CD14-positive monocyte (primary cell): ENCODE results near the gene TACC2. TPM values are rescaled to one million over a fixed set of nuclear protein-coding genes. Genes with fewer than 3 reads are reported as not detected.

ENCODE experiments used
- DNase-seq, 3 donors: peaks; one replicate each; pipeline ENCODE4 v3.0.0-alpha.2; 2011 to 2022
- H2AFZ ChIP-seq: 2 replicates; pipeline ENCODE4 v1.6.0; 2012; ENCODE audit warnings: mild to moderate bottlenecking, low read depth, low read length, inconsistent platforms; ENCODE audit not compliant: insufficient read depth, poor library complexity, severe bottlenecking
- H3K27ac ChIP-seq, 2 donors: 1 replicate in 1 of 2; 2 replicates in 1 of 2; pipeline ENCODE4 v1.5.1; 2012 to 2013; ENCODE audit warnings: low read length in 2 of 2, control low read depth in 1 of 2, inconsistent platforms in 1 of 2, low read depth in 1 of 2, mild to moderate bottlenecking in 1 of 2
- H3K27me3 ChIP-seq, 2 donors: one replicate each; pipeline versions ENCODE4 v1.6.0 to v1.6.1; 2011 to 2013; ENCODE audit warnings: low read length in 2 of 2; ENCODE audit not compliant: control insufficient read depth in 2 of 2, insufficient read depth in 2 of 2
- H3K36me3 ChIP-seq, 2 donors: replicated peaks in 1 of 2; 1 replicate in 1 of 2; 2 replicates in 1 of 2; pipeline versions ENCODE4 v1.5.1 to v1.6.1; 2012 to 2013; ENCODE audit warnings: low read length in 2 of 2, control low read depth in 1 of 2, inconsistent platforms in 1 of 2, mild to moderate bottlenecking in 1 of 2; ENCODE audit not compliant: insufficient read depth in 2 of 2, control insufficient read depth in 1 of 2
- H3K4me1 ChIP-seq, 2 donors: 1 replicate in 1 of 2; 2 replicates in 1 of 2; pipeline versions ENCODE4 v1.5.1 to v1.6.1; 2012 to 2013; ENCODE audit warnings: low read length in 2 of 2, control low read depth in 1 of 2, inconsistent platforms in 1 of 2, mild to moderate bottlenecking in 1 of 2, moderate library complexity in 1 of 2; ENCODE audit not compliant: insufficient read depth in 2 of 2, control insufficient read depth in 1 of 2
- H3K4me2 ChIP-seq: replicated peaks from 2 replicates; pipeline ENCODE3; 2012; ENCODE audit warnings: low read length, moderate library complexity, mild to moderate bottlenecking; ENCODE audit not compliant: poor library complexity, severe bottlenecking; ENCODE audit errors: extremely low read depth
- H3K4me3 ChIP-seq, 3 experiments: fragments of 200-600 bp in 1 of 3; sonication (generic) in 1 of 3; replicated peaks in 1 of 3; 1 replicate in 2 of 3; 2 replicates in 1 of 3; pipeline ENCODE4 v1.5.1; 2011 to 2013; ENCODE audit warnings: low read length in 3 of 3, mild to moderate bottlenecking in 3 of 3, control low read depth in 2 of 3, low read depth in 2 of 3, inconsistent platforms in 1 of 3, moderate library complexity in 1 of 3
- H3K79me2 ChIP-seq: 2 replicates; pipeline ENCODE4 v1.6.0; 2012; ENCODE audit warnings: mild to moderate bottlenecking, control low read depth, inconsistent platforms, low read length, moderate library complexity; ENCODE audit not compliant: insufficient read depth
- H3K9ac ChIP-seq: 2 replicates; pipeline ENCODE4 v1.6.0; 2017; ENCODE audit warnings: low read length, mild to moderate bottlenecking; ENCODE audit not compliant: insufficient read depth, poor library complexity, severe bottlenecking
- H3K9me3 ChIP-seq, 2 donors: replicated peaks in 1 of 2; 1 replicate in 1 of 2; 2 replicates in 1 of 2; pipeline versions ENCODE4 v1.5.1 to v1.6.1; 2012 to 2013; ENCODE audit warnings: low read length in 2 of 2, control low read depth in 1 of 2; ENCODE audit not compliant: control insufficient read depth in 1 of 2, insufficient read depth in 1 of 2
- H4K20me1 ChIP-seq: 2 replicates; pipeline ENCODE4 v1.6.0; 2012; ENCODE audit warnings: mild to moderate bottlenecking, low read length, control low read depth, moderate library complexity; ENCODE audit not compliant: insufficient read depth
- H3K27ac Mint-ChIP-seq, 7 donors: one replicate each; pipeline ENCODE4 v1.8.0; 2020; ENCODE audit warnings: mild to moderate bottlenecking in 7 of 7, mixed read lengths in 7 of 7, moderate library complexity in 6 of 7, inconsistent platforms in 2 of 7
- H3K27me3 Mint-ChIP-seq, 3 donors: one replicate each; pipeline ENCODE4 v1.8.0; 2021 to 2022; ENCODE audit warnings: low read depth in 3 of 3, mild to moderate bottlenecking in 3 of 3, mixed read lengths in 3 of 3, moderate library complexity in 3 of 3, inconsistent platforms in 1 of 3
- H3K36me3 Mint-ChIP-seq, 2 donors: one replicate each; pipeline ENCODE4 v1.8.0; 2020; ENCODE audit warnings: mixed read lengths in 2 of 2, inconsistent platforms in 1 of 2, mild to moderate bottlenecking in 1 of 2
- H3K4me1 Mint-ChIP-seq: one replicate; pipeline ENCODE4 v1.8.0; 2020; ENCODE audit warnings: mild to moderate bottlenecking, mixed read lengths
- H3K4me3 Mint-ChIP-seq, 2 donors: one replicate each; pipeline ENCODE4 v1.8.0; 2020; ENCODE audit warnings: mild to moderate bottlenecking in 2 of 2, mixed read lengths in 2 of 2, moderate library complexity in 1 of 2
- H3K9me3 Mint-ChIP-seq, 7 donors: one replicate each; pipeline ENCODE4 v1.8.0; 2020 to 2022; ENCODE audit warnings: mixed read lengths in 7 of 7, mild to moderate bottlenecking in 6 of 7, moderate library complexity in 6 of 7, inconsistent platforms in 2 of 7
- WGBS: methylation state at CpG from one replicate; pipeline ENCODE4 v1.1.5; 2013; ENCODE audit warnings: missing lambda C conversion rate; ENCODE audit not compliant: insufficient coverage; 5-methylcytosine and 5-hydroxymethylcytosine counted together
- intact Hi-C, 2 donors: fragments of 100-400 bp; cut with micrococcal nuclease; formaldehyde crosslinking; loops; one replicate each; pipeline versions ENCODE4 v1.15.0 to v1.15.1; 2023
- polyA plus RNA-seq, 3 donors: library from polyadenylated mRNA; depleted of rRNA in 1 of 3; unstranded in 2 of 3; stranded (reverse) in 1 of 3; fragments of 300-500 nt in 2 of 3; fragments of >200 nt in 1 of 3; fragmentation: Illumina TruSeq in 2 of 3; gene quantifications; 1 replicate in 2 of 3; 2 replicates in 1 of 3; pipeline ENCODE4 v1.2.3, GENCODE V29; 2012 to 2021
- TF ChIP-seq, protein P1 (sequence below): fragments of 200-600 bp; IDR thresholded peaks from one replicate; pipeline ENCODE4 v1.8.0; 2022; ENCODE audit warnings: antibody characterized with exemption, mild to moderate bottlenecking

The TACC2 gene
- polyA plus RNA-seq, 3 donors: 0.03 TPM; not detected in 2

- no peak for DNase-seq
- TF ChIP-seq, protein P1, sequence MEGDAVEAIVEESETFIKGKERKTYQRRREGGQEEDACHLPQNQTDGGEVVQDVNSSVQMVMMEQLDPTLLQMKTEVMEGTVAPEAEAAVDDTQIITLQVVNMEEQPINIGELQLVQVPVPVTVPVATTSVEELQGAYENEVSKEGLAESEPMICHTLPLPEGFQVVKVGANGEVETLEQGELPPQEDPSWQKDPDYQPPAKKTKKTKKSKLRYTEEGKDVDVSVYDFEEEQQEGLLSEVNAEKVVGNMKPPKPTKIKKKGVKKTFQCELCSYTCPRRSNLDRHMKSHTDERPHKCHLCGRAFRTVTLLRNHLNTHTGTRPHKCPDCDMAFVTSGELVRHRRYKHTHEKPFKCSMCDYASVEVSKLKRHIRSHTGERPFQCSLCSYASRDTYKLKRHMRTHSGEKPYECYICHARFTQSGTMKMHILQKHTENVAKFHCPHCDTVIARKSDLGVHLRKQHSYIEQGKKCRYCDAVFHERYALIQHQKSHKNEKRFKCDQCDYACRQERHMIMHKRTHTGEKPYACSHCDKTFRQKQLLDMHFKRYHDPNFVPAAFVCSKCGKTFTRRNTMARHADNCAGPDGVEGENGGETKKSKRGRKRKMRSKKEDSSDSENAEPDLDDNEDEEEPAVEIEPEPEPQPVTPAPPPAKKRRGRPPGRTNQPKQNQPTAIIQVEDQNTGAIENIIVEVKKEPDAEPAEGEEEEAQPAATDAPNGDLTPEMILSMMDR: no peak
- Histone ChIP-seq H3K4me3 (no peak overlapping the region), H3K27me3 (no peaks in the 10 kb centered on the region), H2AFZ (no peak overlapping the region), H3K79me2 (no peaks in the 10 kb centered on the region), H3K9ac (no peak overlapping the region), H3K9me3 (no peaks in the 10 kb centered on the region), H3K27ac (no peak overlapping the region), H3K36me3 (no peaks in the 10 kb centered on the region), H3K4me1 (no peaks in the 10 kb centered on the region), H3K4me2 (no peak overlapping the region), H4K20me1 (no peaks in the 10 kb centered on the region)
- Mint-ChIP-seq H3K4me1 (no peaks in the 10 kb centered on the region), H3K36me3 (no peaks in the 10 kb centered on the region), H3K27ac (no peak overlapping the region), H3K4me3 (no peak overlapping the region), H3K9me3 (no peaks in the 10 kb centered on the region), H3K27me3 (peaks cover 1 to 14% (median 4%) of the 10 kb centered on the region in 3 donors)
- intact Hi-C loops: no loop called here
- WGBS: no CpG with 5 or more reads among the region's 4 CpGs
Measured at GRCh38 chr10:122185643-122186042, 196.7 kb downstream of the TACC2 start.

DNA sequence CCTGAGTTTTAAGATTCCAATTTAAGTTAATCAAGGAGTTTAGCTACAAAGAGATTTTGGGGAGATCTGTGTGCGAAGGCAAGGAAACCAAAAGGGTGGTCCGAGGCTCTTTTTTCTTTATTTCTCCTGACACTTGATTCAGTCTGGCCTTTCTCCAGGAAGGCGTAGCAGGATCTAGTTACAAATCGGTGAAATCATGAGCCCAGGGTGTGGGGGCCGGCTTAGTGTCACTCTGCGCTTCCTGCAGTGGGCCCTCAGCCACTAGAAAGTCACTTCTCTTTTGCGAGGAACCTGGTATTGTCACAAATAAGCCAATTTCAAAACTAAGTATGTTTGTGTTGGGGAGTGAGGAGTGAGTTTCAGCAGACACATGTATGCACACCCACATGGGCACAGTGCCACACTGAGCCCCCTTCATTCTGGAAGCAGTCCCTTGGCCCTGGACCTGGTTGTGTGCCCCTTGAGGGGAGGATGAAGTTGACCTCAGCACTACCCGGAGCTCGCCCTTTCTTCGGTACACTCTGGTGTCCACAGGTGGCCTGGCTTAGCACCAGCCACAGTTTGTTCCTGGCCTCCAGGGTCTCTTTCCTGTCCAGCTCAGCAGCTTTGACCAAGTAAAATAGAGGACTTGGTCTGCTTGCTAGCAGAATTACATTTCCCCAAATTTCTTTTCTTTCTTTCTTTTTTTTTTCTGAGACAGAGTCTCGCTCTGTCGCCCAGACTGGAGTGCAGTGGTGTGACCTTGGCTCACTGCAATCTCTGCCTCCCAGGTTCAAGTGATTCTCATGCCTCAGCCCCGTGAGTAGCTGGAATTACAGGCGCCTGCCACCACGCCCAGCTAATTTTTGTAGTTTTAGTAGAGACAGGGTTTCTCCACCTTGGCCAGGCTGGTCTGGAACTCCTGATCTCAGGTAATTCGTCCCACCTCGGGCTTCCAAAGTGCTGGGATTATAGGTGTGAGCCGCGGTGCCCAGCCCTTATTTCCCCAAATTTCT, 198.2 kb downstream of the TACC2 start:
- TF ChIP-seq, protein P1: no peak
- Histone ChIP-seq H3K4me2 (no peak overlapping the region), H3K27me3 (no peaks in the 10 kb centered on the region), H3K9me3 (no peaks in the 10 kb centered on the region), H3K4me3 (no peak overlapping the region), H2AFZ (no peak overlapping the region), H3K4me1 (no peaks in the 10 kb centered on the region), H3K9ac (no peak overlapping the region), H3K27ac (no peak overlapping the region), H4K20me1 (no peaks in the 10 kb centered on the region), H3K79me2 (no peaks in the 10 kb centered on the region), H3K36me3 (no peaks in the 10 kb centered on the region)
- DNase-seq: no peak
- no peak overlapping the region for H3K4me3 Mint-ChIP-seq
- intact Hi-C loops: no loop called here
- H3K4me1 Mint-ChIP-seq: no peaks in the 10 kb centered on the region
- WGBS: 73% methylated on average over 14 of the region's 19 CpGs
- H3K9me3 Mint-ChIP-seq: no peaks in the 10 kb centered on the region
- no peak overlapping the region for H3K27ac Mint-ChIP-seq
- no peaks in the 10 kb centered on the region for H3K36me3 Mint-ChIP-seq
- peaks cover 1 to 8% (median 2%) of the 10 kb centered on the region in 3 donors for H3K27me3 Mint-ChIP-seq
